ENCODE data around the gene ZEB2.

- no peak for TF ChIP-seq POLR2A (IDR thresholded peaks at IDR 0.05)
- TF ChIP-seq, protein P1, sequence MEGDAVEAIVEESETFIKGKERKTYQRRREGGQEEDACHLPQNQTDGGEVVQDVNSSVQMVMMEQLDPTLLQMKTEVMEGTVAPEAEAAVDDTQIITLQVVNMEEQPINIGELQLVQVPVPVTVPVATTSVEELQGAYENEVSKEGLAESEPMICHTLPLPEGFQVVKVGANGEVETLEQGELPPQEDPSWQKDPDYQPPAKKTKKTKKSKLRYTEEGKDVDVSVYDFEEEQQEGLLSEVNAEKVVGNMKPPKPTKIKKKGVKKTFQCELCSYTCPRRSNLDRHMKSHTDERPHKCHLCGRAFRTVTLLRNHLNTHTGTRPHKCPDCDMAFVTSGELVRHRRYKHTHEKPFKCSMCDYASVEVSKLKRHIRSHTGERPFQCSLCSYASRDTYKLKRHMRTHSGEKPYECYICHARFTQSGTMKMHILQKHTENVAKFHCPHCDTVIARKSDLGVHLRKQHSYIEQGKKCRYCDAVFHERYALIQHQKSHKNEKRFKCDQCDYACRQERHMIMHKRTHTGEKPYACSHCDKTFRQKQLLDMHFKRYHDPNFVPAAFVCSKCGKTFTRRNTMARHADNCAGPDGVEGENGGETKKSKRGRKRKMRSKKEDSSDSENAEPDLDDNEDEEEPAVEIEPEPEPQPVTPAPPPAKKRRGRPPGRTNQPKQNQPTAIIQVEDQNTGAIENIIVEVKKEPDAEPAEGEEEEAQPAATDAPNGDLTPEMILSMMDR (IDR thresholded peaks at IDR 0.05): no peak
Measured at GRCh38 chr2:144463266-144463665, 56.7 kb downstream of the ZEB2 start.
